Endothelial cell of umbilical vein (primary cell): ENCODE data around the gene PLA2G6. TPM values are rescaled to one million over a fixed set of nuclear protein-coding genes. Genes with fewer than 3 reads are reported as not detected.

ENCODE experiments used
- BruUV-seq: library from RNA; stranded (reverse); fragments of 400-500 nt; replicated peaks from 2 replicates; lab custom pipeline; 2021; lab: Mats Ljungman, UMichigan
- CTCF ChIA-PET: fragments of 300-600, 350-600 bp; sonication (Branson Sonifier 250); formaldehyde crosslinking; loops from one replicate; lab custom pipeline; 2021; ENCODE audit warnings: antibody characterized with exemption, inconsistent platforms; lab: Charles Lee
- POLR2A ChIA-PET: fragments of 300-600, 350-600 bp; sonication (Branson Sonifier 250); formaldehyde crosslinking; loops from one replicate; lab custom pipeline; 2021; ENCODE audit warnings: antibody characterized with exemption, inconsistent platforms; lab: Charles Lee
- DNase-seq: peaks from one replicate; pipeline ENCODE4 v3.0.0-alpha.2; 2011; ENCODE audit warnings: low read depth, low spot score
- FAIRE-seq: peaks from 2 replicates; lab custom pipeline; 2011; peaks lifted over from hg19 to GRCh38; lab: Jason Lieb, UNC
- H2AFZ ChIP-seq: 2 replicates; pipeline ENCODE4 v1.6.0; 2012; ENCODE audit warnings: low read depth, low read length, control low read depth, inconsistent platforms
- H3K27ac ChIP-seq: 2 replicates; pipeline ENCODE4 v1.5.1; 2011; ENCODE audit warnings: low read depth, mild to moderate bottlenecking, control low read depth, low read length, moderate library complexity; ENCODE audit not compliant: insufficient read depth
- H3K27me3 ChIP-seq, 2 experiments: 2 replicates each; pipeline versions ENCODE4 v1.6.0 to v1.6.1; 2011; ENCODE audit warnings: low read length in 2 of 2, mixed read lengths in 1 of 2; ENCODE audit not compliant: control insufficient read depth in 2 of 2, insufficient read depth in 2 of 2
- H3K36me3 ChIP-seq, 2 experiments: 2 replicates in 1 of 2; 3 replicates in 1 of 2; pipeline ENCODE4 v1.5.1; 2011; ENCODE audit warnings: low read length in 2 of 2, mild to moderate bottlenecking in 1 of 2, moderate library complexity in 1 of 2; ENCODE audit not compliant: control insufficient read depth in 2 of 2, insufficient read depth in 2 of 2; ENCODE audit errors: extremely low read depth in 1 of 2
- H3K4me1 ChIP-seq: 3 replicates; pipeline ENCODE4 v1.5.1; 2011; ENCODE audit warnings: mild to moderate bottlenecking, low read length; ENCODE audit not compliant: control insufficient read depth, insufficient read depth; ENCODE audit errors: extremely low read depth
- H3K4me2 ChIP-seq: 2 replicates; pipeline ENCODE4 v1.6.1; 2011; ENCODE audit warnings: low read length, control low read depth, mixed read lengths; ENCODE audit not compliant: insufficient read depth
- H3K4me3 ChIP-seq, 3 experiments: fragments of 200-600 bp in 1 of 3; sonication (generic), shearing (Covaris generic) in 1 of 3; replicated peaks in 1 of 3; 2 replicates each; pipeline ENCODE4 v1.5.1; 2011 to 2016; ENCODE audit warnings: control low read depth in 3 of 3, low read length in 3 of 3, mild to moderate bottlenecking in 2 of 3, inconsistent platforms in 1 of 3, low read depth in 1 of 3, moderate library complexity in 1 of 3; ENCODE audit not compliant: insufficient read depth in 1 of 3
- H3K79me2 ChIP-seq: 2 replicates; pipeline ENCODE4 v1.6.0; 2012; ENCODE audit warnings: low read length, inconsistent platforms; ENCODE audit not compliant: control insufficient read depth, insufficient read depth
- H3K9ac ChIP-seq: replicated peaks from 2 replicates; pipeline ENCODE3; 2011; ENCODE audit warnings: low read length, control low read depth; ENCODE audit not compliant: insufficient read depth; ENCODE audit errors: extremely low read depth
- H3K9me1 ChIP-seq: replicated peaks from 3 replicates; pipeline ENCODE4 v1.6.0; 2011; ENCODE audit warnings: mild to moderate bottlenecking, low read length; ENCODE audit not compliant: control insufficient read depth, insufficient read depth; ENCODE audit errors: extremely low read depth
- H3K9me3 ChIP-seq: replicated peaks from 2 replicates; pipeline ENCODE4 v1.5.1; 2012; ENCODE audit warnings: low read length, inconsistent platforms; ENCODE audit not compliant: control insufficient read depth, insufficient read depth
- H4K20me1 ChIP-seq: replicated peaks from 2 replicates; pipeline ENCODE3; 2011; ENCODE audit warnings: mild to moderate bottlenecking, low read length; ENCODE audit not compliant: control insufficient read depth, insufficient read depth; ENCODE audit errors: extremely low read depth
- CTCF ChIP-seq, 2 donors: IDR thresholded peaks; 1 replicate in 1 of 2; 2 replicates in 1 of 2; pipeline ENCODE4 v1.5.1; 2011; ENCODE audit warnings: low read length in 2 of 2, mild to moderate bottlenecking in 2 of 2, moderate library complexity in 2 of 2, control low read depth in 1 of 2, inconsistent platforms in 1 of 2, low read depth in 1 of 2; ENCODE audit not compliant: insufficient read depth in 1 of 2; ENCODE audit errors: extremely low read depth in 1 of 2
- EZH2 ChIP-seq: IDR thresholded peaks from 2 replicates; pipeline ENCODE4 v1.6.1; 2012; ENCODE audit warnings: borderline replicate concordance, low read depth, mild to moderate bottlenecking, moderate library complexity, low read length, inconsistent platforms; ENCODE audit not compliant: severe bottlenecking
- FOS ChIP-seq: IDR thresholded peaks from 2 replicates; pipeline ENCODE4 v1.6.1; 2011; ENCODE audit warnings: mild to moderate bottlenecking, low read length, moderate library complexity, borderline replicate concordance; ENCODE audit not compliant: insufficient read depth
- GATA2 ChIP-seq: IDR thresholded peaks from 2 replicates; pipeline ENCODE4 v1.7.0; 2011; ENCODE audit warnings: low read depth, mild to moderate bottlenecking, moderate library complexity, mixed read lengths, low read length; ENCODE audit not compliant: insufficient read length, insufficient read depth
- JUN ChIP-seq: IDR thresholded peaks from 2 replicates; pipeline ENCODE4 v1.6.1; 2011; ENCODE audit warnings: borderline replicate concordance, low read depth; ENCODE audit not compliant: insufficient read length, insufficient read depth
- MAX ChIP-seq: IDR thresholded peaks from 2 replicates; pipeline ENCODE4 v1.6.1; 2011; ENCODE audit not compliant: insufficient read depth, insufficient read length
- MYC ChIP-seq: IDR thresholded peaks from one replicate; pipeline ENCODE4 v1.6.1; 2011; ENCODE audit warnings: mild to moderate bottlenecking, low read depth, low read length
- POLR2A ChIP-seq: IDR thresholded peaks from 2 replicates; pipeline ENCODE4 v1.6.1; 2012; ENCODE audit warnings: low read depth, mild to moderate bottlenecking, control low read depth, low read length
- POLR2AphosphoS5 ChIP-seq: IDR thresholded peaks from 2 replicates; pipeline ENCODE4 v1.6.1; 2012; ENCODE audit warnings: low read depth, mild to moderate bottlenecking, control low read depth, low read length, moderate library complexity; ENCODE audit not compliant: insufficient read depth
- dilution Hi-C: fragments of 300-500 bp; cut with MboI; formaldehyde crosslinking; loops from one replicate; pipeline ENCODE4 v1.15.0; 2019; ENCODE audit warnings: low sequenced_read_pairs; ENCODE audit not compliant: extremely low pct_ligation_motif_present
- intact Hi-C: fragments of 100-400 bp; cut with micrococcal nuclease; formaldehyde crosslinking; loops from one replicate; pipeline ENCODE4 v1.10.0; 2022
- polyA plus RNA-seq, 4 experiments: library from polyadenylated mRNA; depleted of rRNA in 3 of 4; stranded (reverse) in 3 of 4; unstranded in 1 of 4; fragments of >200 nt; gene quantifications; 2 replicates each; pipeline versions ENCODE4 v1.2.1 to v1.2.3, GENCODE V29; 2011 to 2012; ENCODE audit warnings: missing spikeins in 1 of 4
- total RNA-seq: library from RNA; stranded (reverse); gene quantifications from 2 replicates; pipeline ENCODE4 v1.2.3, GENCODE V29; 2021

PLA2G6 gene
- total and polyA plus RNA-seq, 2 donors (not counting 3 experiments of a cell fraction or from before 2014, with no cell fraction given): 6.6 to 10.3 TPM

GRCh38 chr22:38126928-38127668 is 54.5 kb downstream of the PLA2G6 start:
- POLR2A ChIA-PET: no interaction called here
- intact Hi-C loops: no loop called here
- BruUV-seq: no TSS peak

More at GRCh38 chr22:38126928-38127668, 54.5 kb downstream of the PLA2G6 start:
- dilution Hi-C loops: no loop called here
- no peak for TF ChIP-seq POLR2A
- no peak for TF ChIP-seq MAX
- TF ChIP-seq POLR2AphosphoS5: no peak
- TF ChIP-seq MYC: no peak
- no peak for TF ChIP-seq GATA2
- no peak for TF ChIP-seq FOS
- no peak for TF ChIP-seq JUN
- no peak for TF ChIP-seq CTCF (IDR thresholded peaks at IDR 0.05; ENCODE audit: extremely low read depth in 1 of 2, insufficient read depth in 1 of 2, low read depth in 1 of 2, low read length in 2 of 2)
- TF ChIP-seq EZH2: no peak
- Histone ChIP-seq H3K27me3 (no peaks in the 10 kb centered on the region), H3K36me3 (no peaks in the 10 kb centered on the region), H3K4me1 (no peaks in the 10 kb centered on the region), H3K27ac (no peak overlapping the region), H3K9me3 (no peaks in the 10 kb centered on the region), H3K9ac (no peak overlapping the region), H3K4me3 (no peak overlapping the region), H4K20me1 (no peaks in the 10 kb centered on the region), H3K79me2 (no peaks in the 10 kb centered on the region), H3K4me2 (no peak overlapping the region), H3K9me1 (no peaks in the 10 kb centered on the region), H2AFZ (no peak overlapping the region)
- DNase-seq: no peak
- no peak for FAIRE-seq
- CTCF ChIA-PET: no interaction called here
